Ovary (tissue), 9 donors: ENCODE data around the gene IQCK. TPM values are rescaled to one million over a fixed set of nuclear protein-coding genes. Genes with fewer than 3 reads are reported as not detected.

Source experiments
- DNase-seq, 5 donors: peaks; one replicate each; pipeline ENCODE4 v3.0.0-alpha.2; 2019 to 2020
- H3K27ac ChIP-seq, 2 donors: fragments of 200-600 bp; one replicate each; pipeline versions ENCODE4 v1.5.1 to v1.8.0; 2019 to 2022
- H3K27me3 ChIP-seq: fragments of 200-600 bp; one replicate; pipeline ENCODE4 v1.8.0; 2022
- H3K36me3 ChIP-seq: fragments of 200-600 bp; sonication (generic); one replicate; pipeline ENCODE4 v1.5.1; 2019
- H3K4me1 ChIP-seq: one replicate; pipeline ENCODE4 v1.8.1; 2013; ENCODE audit warnings: mild to moderate bottlenecking, moderate library complexity; ENCODE audit not compliant: insufficient read depth
- H3K4me3 ChIP-seq: fragments of 200-600 bp; sonication (generic); one replicate; pipeline ENCODE4 v1.5.1; 2017
- H3K9me3 ChIP-seq, 2 donors: fragments of 200-600 bp in 1 of 2; sonication (generic) in 1 of 2; one replicate each; pipeline versions ENCODE4 v1.5.1 to v1.8.1; 2013 to 2019; ENCODE audit warnings: mild to moderate bottlenecking in 1 of 2, moderate library complexity in 1 of 2
- CTCF ChIP-seq, 3 donors: fragments of 450-650 bp in 2 of 3; fragments of 200-600 bp in 1 of 3; IDR thresholded peaks; one replicate each; pipeline versions ENCODE4 v1.5.1 to v1.8.0; 2016 to 2022; ENCODE audit warnings: antibody characterized with exemption in 3 of 3, mild to moderate bottlenecking in 1 of 3
- EP300 ChIP-seq: sonication (generic); formaldehyde crosslinking; IDR thresholded peaks from one replicate; pipeline ENCODE4 v1.6.1; 2017; ENCODE audit warnings: antibody characterized with exemption
- POLR2A ChIP-seq: fragments of 450-650 bp; IDR thresholded peaks from one replicate; pipeline ENCODE4 v1.6.1; 2017; ENCODE audit warnings: antibody characterized with exemption, mild to moderate bottlenecking, moderate library complexity
- WGBS, 3 donors: extraction: QIAGEN DNeasy Blood & Tissue Kit in 1 of 3; methylation state at CpG; one replicate each; pipeline versions ENCODE4 v1.1.5 to v1.1.7; 2013 to 2017; 5-methylcytosine and 5-hydroxymethylcytosine counted together
- intact Hi-C, 4 donors: fragments of 100-400 bp; cut with DNase I; formaldehyde crosslinking; loops; one replicate each; pipeline versions ENCODE4 v1.11.0 to v1.15.1; 2022 to 2023
- polyA plus RNA-seq, 2 donors: library from polyadenylated mRNA; stranded (reverse); fragments of 200-250 nt in 1 of 2; fragments of 350-450 nt in 1 of 2; fragmentation: Illumina TruSeq in 1 of 2; extraction: RNeasy Lipid Tissue Mini Kit (QIAGEN cat#74804) in 1 of 2; gene quantifications; one replicate each; pipeline ENCODE4 v1.2.3, GENCODE V29; 2013 to 2014
- total RNA-seq, 7 donors: library from RNA; depleted of rRNA in 2 of 7; stranded (reverse); fragments of >200 nt in 2 of 7; fragmentation: NEBNext Ultra II Directional in 3 of 7; extraction: Animal tissue kit (Norgen Biotek cat#: 25700) in 3 of 7; gene quantifications; one replicate each; pipeline versions ENCODE4 v1.1.0 to v1.2.4, GENCODE V29; 2016 to 2023
- donor health status: DM: no; HTN: no; CAD: no; lungs with moderate emphysema.
- donor health status: DM: no; HTN: no; CAD: no.
- donor health status: Bipolar disorder and iron deficiency.
- donor health status: DM: yes; HTN: yes; CAD: no.
- donor health status: DM: no; HTN: no; CAD: no.
- donor health status: DM: yes; HTN: yes; CAD: no.

IQCK gene
- total and polyA plus RNA-seq, 9 donors: 14.3 to 52.8 (median 18.0) TPM

GRCh38 chr16:19711643-19712042 lies 6.4 kb upstream of the IQCK start:
- Histone ChIP-seq H3K4me3 (no peak overlapping the region), H3K9me3 (no peaks in the 10 kb centered on the region), H3K4me1 (peaks cover 8% of the 10 kb centered on the region), H3K36me3 (no peaks in the 10 kb centered on the region), H3K27ac (no peak overlapping the region), H3K27me3 (no peaks in the 10 kb centered on the region)
- DNase-seq: no peak
- TF ChIP-seq EP300: no peak
- TF ChIP-seq POLR2A: no peak
- TF ChIP-seq CTCF (IDR thresholded peaks at IDR 0.05): no peak
- 92 to 94% (median 94%) methylated on average over 12 of the region's 12 CpGs for WGBS, 3 donors
- intact Hi-C loops: no loop called here

GRCh38 chr16:19712418-19713058 lies 5.5 kb upstream of the IQCK start:
- no peak for DNase-seq
- Histone ChIP-seq H3K9me3 (no peaks in the 10 kb centered on the region), H3K27me3 (no peaks in the 10 kb centered on the region), H3K4me3 (no peak overlapping the region), H3K36me3 (no peaks in the 10 kb centered on the region), H3K4me1 (peaks cover 11% of the 10 kb centered on the region), H3K27ac (no peak overlapping the region)
- intact Hi-C loops: no loop called here
- TF ChIP-seq CTCF (IDR thresholded peaks at IDR 0.05) (no peak), POLR2A (no peak), EP300 (no peak)
- 92 to 94% (median 94%) methylated on average over 11 of the region's 11 CpGs for WGBS, 3 donors

GRCh38 chr16:19713697-19714096 lies 4.4 kb upstream of the IQCK start:
- H3K27ac ChIP-seq: no peak overlapping the region
- H3K36me3 ChIP-seq: no peaks in the 10 kb centered on the region

GRCh38 chr16:19715566-19715965 lies 2.5 kb upstream of the IQCK start:
- Histone ChIP-seq H3K9me3 (no peaks in the 10 kb centered on the region), H3K36me3 (no peaks in the 10 kb centered on the region), H3K4me3 (no peak overlapping the region), H3K4me1 (peaks cover 13% of the 10 kb centered on the region), H3K27ac (no peak overlapping the region), H3K27me3 (no peaks in the 10 kb centered on the region)
- intact Hi-C loops: loop anchor here in 1 of 4 donors (5.0 kb wide), 1 partner anchor 167 kb away; the partner anchor contains the start of gene GPRC5B
- TF ChIP-seq CTCF (IDR thresholded peaks at IDR 0.05): no peak
- no peak for TF ChIP-seq EP300
- TF ChIP-seq POLR2A: no peak
- 87 to 89% (median 87%) methylated on average over 5 of the region's 5 CpGs for WGBS, 3 donors
- no peak for DNase-seq

More at GRCh38 chr16:19713697-19714096, 4.4 kb upstream of the IQCK start:
- no peak for DNase-seq
- TF ChIP-seq CTCF (IDR thresholded peaks at IDR 0.05): no peak
- no peak for TF ChIP-seq EP300
- no peak for TF ChIP-seq POLR2A
- Histone ChIP-seq H3K27me3 (no peaks in the 10 kb centered on the region), H3K9me3 (no peaks in the 10 kb centered on the region), H3K4me3 (no peak overlapping the region), H3K4me1 (peaks cover 11% of the 10 kb centered on the region)
- intact Hi-C loops: no loop called here
- 89 to 90% (median 90%) methylated on average over 6 of the region's 6 CpGs for WGBS, 3 donors
